HCT116 (cell line): ENCODE results near the gene MSRB3. TPM values are rescaled to one million over a fixed set of nuclear protein-coding genes. Genes with fewer than 3 reads are reported as not detected.

Source experiments
- ATAC-seq: fragments of 200-7000 bp; cut with Tn5 transposase; 2 replicates; pipeline ENCODE4 v1.9.1; 2020; ENCODE audit warnings: mild to moderate bottlenecking, moderate library complexity
- BruUV-seq: library from RNA; stranded (reverse); fragments of 400-500 nt; replicated peaks from 2 replicates; lab custom pipeline; 2021; lab: Mats Ljungman, UMichigan
- CTCF ChIA-PET: fragments of 300-600 bp; sonication (Branson Sonifier 250); formaldehyde crosslinking; loops from one replicate; lab custom pipeline; 2021; ENCODE audit warnings: antibody characterized with exemption; lab: Charles Lee
- POLR2A ChIA-PET: fragments of 300-600, 350-600 bp; sonication (Branson Sonifier 250); formaldehyde crosslinking; loops from one replicate; lab custom pipeline; 2021; ENCODE audit warnings: antibody characterized with exemption; lab: Charles Lee
- RAD21 ChIA-PET, 2 experiments: fragments of 300-600 bp; sonication (Branson Sonifier 250); formaldehyde crosslinking; loops; one replicate each; lab custom pipeline; 2023; ENCODE audit warnings: low total read pairs in 2 of 2; ENCODE audit not compliant: uncharacterized antibody in 2 of 2, unreplicated experiment in 2 of 2, low non-redundant PET in 1 of 2; lab: Charles Lee
- DNase-seq: peaks from one replicate; pipeline ENCODE4 v3.0.0-alpha.2; 2010; ENCODE audit warnings: low read depth, low spot score
- H2AFZ ChIP-seq: fragments of 200-600 bp; shearing (Covaris generic), sonication (generic); 2 replicates; pipeline ENCODE4 v1.6.1; 2017; ENCODE audit warnings: low read depth, mixed run types, mixed read lengths, antibody characterized with exemption, low read length; ENCODE audit not compliant: poor library complexity, severe bottlenecking
- H3K27ac ChIP-seq: 2 replicates; pipeline ENCODE4 v1.5.1; 2012; ENCODE audit warnings: low read depth, low read length
- H3K27me3 ChIP-seq: fragments of 200-600 bp; sonication (generic); 2 replicates; pipeline ENCODE4 v1.6.1; 2016; ENCODE audit warnings: mixed run types, low read length, mixed read lengths; ENCODE audit not compliant: insufficient read depth
- H3K36me3 ChIP-seq, 2 experiments: fragments of 200-500 bp in 1 of 2; fragments of 200-600 bp in 1 of 2; sonication (Bioruptor generic) in 1 of 2; sonication (generic) in 1 of 2; 2 replicates each; pipeline versions ENCODE4 v1.5.1 to v1.6.1; 2014 to 2016; ENCODE audit warnings: low read length in 2 of 2, inconsistent platforms in 1 of 2, mixed read lengths in 1 of 2, mixed run types in 1 of 2; ENCODE audit not compliant: insufficient read depth in 2 of 2, control insufficient read depth in 1 of 2
- H3K4me1 ChIP-seq, 2 experiments: fragments of 200-600 bp in 1 of 2; sonication (generic) in 1 of 2; 2 replicates each; pipeline versions ENCODE4 v1.5.1 to v1.6.1; 2012 to 2017; ENCODE audit warnings: low read length in 2 of 2, inconsistent platforms in 1 of 2, mild to moderate bottlenecking in 1 of 2, mixed read lengths in 1 of 2, mixed run types in 1 of 2, moderate library complexity in 1 of 2; ENCODE audit not compliant: insufficient read depth in 2 of 2, control insufficient read depth in 1 of 2
- H3K4me2 ChIP-seq: fragments of 200-600 bp; sonication (generic); 2 replicates; pipeline ENCODE4 v1.6.1; 2017; ENCODE audit warnings: mixed run types, low read length, mixed read lengths
- H3K4me3 ChIP-seq, 2 experiments: fragments of 200-600 bp in 1 of 2; sonication (generic) in 1 of 2; replicated peaks in 1 of 2; 2 replicates each; pipeline ENCODE4 v1.5.1; 2011 to 2016; ENCODE audit warnings: low read length in 2 of 2, control low read depth in 1 of 2, low read depth in 1 of 2, mild to moderate bottlenecking in 1 of 2, mixed read lengths in 1 of 2, mixed run types in 1 of 2
- H3K79me2 ChIP-seq: fragments of 200-600 bp; sonication (generic); 2 replicates; pipeline ENCODE4 v1.6.1; 2017; ENCODE audit warnings: mild to moderate bottlenecking, mixed run types, low read length, moderate library complexity, mixed read lengths; ENCODE audit not compliant: insufficient read depth
- H3K9ac ChIP-seq: fragments of 200-600 bp; sonication (generic); 2 replicates; pipeline ENCODE4 v1.6.1; 2016; ENCODE audit warnings: low read length, mixed read lengths
- H3K9me2 ChIP-seq: fragments of 200-600 bp; sonication (generic), shearing (Covaris generic); 2 replicates; pipeline ENCODE4 v1.6.1; 2017; ENCODE audit warnings: mixed run types, mild to moderate bottlenecking, moderate library complexity; ENCODE audit not compliant: insufficient read depth
- H3K9me3 ChIP-seq, 2 experiments: fragments of 200-500 bp in 1 of 2; fragments of 200-600 bp in 1 of 2; sonication (Bioruptor generic) in 1 of 2; sonication (generic) in 1 of 2; 2 replicates each; pipeline ENCODE4 v1.6.1; 2014 to 2017; ENCODE audit warnings: low read length in 2 of 2, mixed read lengths in 2 of 2, inconsistent platforms in 1 of 2, low read depth in 1 of 2, mild to moderate bottlenecking in 1 of 2, mixed run types in 1 of 2, moderate library complexity in 1 of 2; ENCODE audit not compliant: control insufficient read depth in 1 of 2, insufficient read depth in 1 of 2
- H4K20me1 ChIP-seq: fragments of 200-600 bp; sonication (generic), shearing (Covaris generic); 2 replicates; pipeline ENCODE4 v1.6.1; 2017; ENCODE audit warnings: mixed run types, mild to moderate bottlenecking, moderate library complexity; ENCODE audit not compliant: insufficient read depth
- CBX3 ChIP-seq: IDR thresholded peaks from 2 replicates; pipeline ENCODE4 v1.6.1; 2012; ENCODE audit warnings: low read depth
- EZH2 ChIP-seq: fragments of 200-600 bp; sonication (generic); IDR thresholded peaks from 2 replicates; pipeline ENCODE4 v1.6.1; 2017; ENCODE audit warnings: antibody characterized with exemption, mixed run types
- JUND ChIP-seq: IDR thresholded peaks from 2 replicates; pipeline ENCODE4 v1.6.1; 2012
- POLR2AphosphoS5 ChIP-seq: IDR thresholded peaks from 2 replicates; pipeline ENCODE4 v1.6.1; 2011; ENCODE audit warnings: mild to moderate bottlenecking, low read depth, low read length, moderate library complexity
- RAD21 ChIP-seq: IDR thresholded peaks from 2 replicates; pipeline ENCODE4 v1.6.1; 2012; ENCODE audit warnings: low read depth, mild to moderate bottlenecking
- SP1 ChIP-seq: IDR thresholded peaks from 2 replicates; pipeline ENCODE4 v1.6.1; 2012; ENCODE audit warnings: low read depth
- SRF ChIP-seq: IDR thresholded peaks from 2 replicates; pipeline ENCODE4 v1.6.1; 2012; ENCODE audit warnings: low read depth
- TCF7L2 ChIP-seq: IDR thresholded peaks from 2 replicates; pipeline ENCODE4 v1.7.0; 2011; ENCODE audit warnings: borderline replicate concordance, inconsistent platforms; ENCODE audit not compliant: insufficient read depth, insufficient read length; ENCODE audit errors: extremely low read depth
- ZNF274 ChIP-seq: fragments of 200-500 bp; sonication (Bioruptor generic); IDR thresholded peaks from 2 replicates; pipeline ENCODE4 v1.6.1; 2014; ENCODE audit warnings: mild to moderate bottlenecking, low read depth, low read length, inconsistent platforms
- intact Hi-C: fragments of 100-400 bp; cut with micrococcal nuclease; formaldehyde crosslinking; loops from 2 replicates; pipeline ENCODE4 v1.10.0; 2022
- total RNA-seq: library from RNA; stranded (reverse); gene quantifications from one replicate; pipeline ENCODE4 v1.2.1, GENCODE V29; 2021; ENCODE audit not compliant: unreplicated experiment
- TF ChIP-seq, protein P1 (sequence below): IDR thresholded peaks from 2 replicates; pipeline ENCODE4 v1.6.1; 2012
- TF ChIP-seq, protein P2 (sequence below): IDR thresholded peaks from 2 replicates; pipeline ENCODE4 v1.6.1; 2012; ENCODE audit warnings: low read depth

MSRB3 gene
- total RNA-seq, 1 experiment from 2014 or later, result 8.2 TPM

DNA sequence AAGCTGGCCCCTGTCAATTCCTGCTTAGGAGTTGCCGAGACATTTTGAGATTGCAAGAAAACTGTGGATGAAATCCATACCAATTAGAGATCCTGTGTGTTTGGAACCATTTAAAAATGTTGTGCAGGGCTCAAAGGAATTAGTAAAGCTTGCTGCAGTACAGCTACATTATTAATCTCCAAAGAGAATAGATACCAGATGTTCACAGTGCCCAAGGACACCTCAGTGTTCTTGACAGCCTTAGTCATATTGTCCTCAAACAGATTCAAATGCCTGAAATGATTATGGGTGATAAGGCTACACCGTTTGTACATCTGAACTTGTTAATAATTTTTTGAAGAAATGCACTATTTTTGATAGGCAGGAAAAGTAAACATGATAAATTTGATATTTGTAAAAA is 164.6 kb downstream of the MSRB3 start:
- peak overlapping the region; percentile 5; the same call in 1 of the 2 replicates for H3K27ac ChIP-seq
- ATAC-seq, result no peak
- H3K4me1 ChIP-seq, result peaks cover 0 to 52% of the 10 kb centered on the region in 2 experiments; a peak in 2 of 4 replicates
- TF ChIP-seq SP1 (no peak), JUND (no peak), SRF (no peak), RAD21 (no peak), EZH2 (no peak), CBX3 (no peak), ZNF274 (no peak), TCF7L2 (no peak), POLR2AphosphoS5 (no peak)
- TF ChIP-seq, protein P1, sequence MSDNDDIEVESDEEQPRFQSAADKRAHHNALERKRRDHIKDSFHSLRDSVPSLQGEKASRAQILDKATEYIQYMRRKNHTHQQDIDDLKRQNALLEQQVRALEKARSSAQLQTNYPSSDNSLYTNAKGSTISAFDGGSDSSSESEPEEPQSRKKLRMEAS, result no peak
- TF ChIP-seq, protein P2, sequence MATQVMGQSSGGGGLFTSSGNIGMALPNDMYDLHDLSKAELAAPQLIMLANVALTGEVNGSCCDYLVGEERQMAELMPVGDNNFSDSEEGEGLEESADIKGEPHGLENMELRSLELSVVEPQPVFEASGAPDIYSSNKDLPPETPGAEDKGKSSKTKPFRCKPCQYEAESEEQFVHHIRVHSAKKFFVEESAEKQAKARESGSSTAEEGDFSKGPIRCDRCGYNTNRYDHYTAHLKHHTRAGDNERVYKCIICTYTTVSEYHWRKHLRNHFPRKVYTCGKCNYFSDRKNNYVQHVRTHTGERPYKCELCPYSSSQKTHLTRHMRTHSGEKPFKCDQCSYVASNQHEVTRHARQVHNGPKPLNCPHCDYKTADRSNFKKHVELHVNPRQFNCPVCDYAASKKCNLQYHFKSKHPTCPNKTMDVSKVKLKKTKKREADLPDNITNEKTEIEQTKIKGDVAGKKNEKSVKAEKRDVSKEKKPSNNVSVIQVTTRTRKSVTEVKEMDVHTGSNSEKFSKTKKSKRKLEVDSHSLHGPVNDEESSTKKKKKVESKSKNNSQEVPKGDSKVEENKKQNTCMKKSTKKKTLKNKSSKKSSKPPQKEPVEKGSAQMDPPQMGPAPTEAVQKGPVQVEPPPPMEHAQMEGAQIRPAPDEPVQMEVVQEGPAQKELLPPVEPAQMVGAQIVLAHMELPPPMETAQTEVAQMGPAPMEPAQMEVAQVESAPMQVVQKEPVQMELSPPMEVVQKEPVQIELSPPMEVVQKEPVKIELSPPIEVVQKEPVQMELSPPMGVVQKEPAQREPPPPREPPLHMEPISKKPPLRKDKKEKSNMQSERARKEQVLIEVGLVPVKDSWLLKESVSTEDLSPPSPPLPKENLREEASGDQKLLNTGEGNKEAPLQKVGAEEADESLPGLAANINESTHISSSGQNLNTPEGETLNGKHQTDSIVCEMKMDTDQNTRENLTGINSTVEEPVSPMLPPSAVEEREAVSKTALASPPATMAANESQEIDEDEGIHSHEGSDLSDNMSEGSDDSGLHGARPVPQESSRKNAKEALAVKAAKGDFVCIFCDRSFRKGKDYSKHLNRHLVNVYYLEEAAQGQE, result no peak
- POLR2A ChIA-PET, result interaction anchor here (1.0 to 1.2 kb wide), 2 partner anchors 8 to 11 kb away, joined by 4 to 5 read pairs; no protein-coding TSS in a partner anchor
- H3K27me3 ChIP-seq, result no peaks in the 10 kb centered on the region
- H3K4me3 ChIP-seq, result no peak overlapping the region
- BruUV-seq, result no TSS peak
- H3K9me2 ChIP-seq, result no peaks in the 10 kb centered on the region; the same call in 1 of the 2 replicates
- RAD21 ChIA-PET, result no interaction called here
- intact Hi-C loops, result no loop called here
- no peak for DNase-seq
- no peak overlapping the region for H3K4me2 ChIP-seq
- H3K9ac ChIP-seq, result no peak overlapping the region
- H3K9me3 ChIP-seq, result no peaks in the 10 kb centered on the region; a peak in 2 of 4 replicates
- H3K79me2 ChIP-seq, result no peaks in the 10 kb centered on the region
- CTCF ChIA-PET, result no interaction called here
- no peaks in the 10 kb centered on the region; a peak in 1 of 4 replicates for H3K36me3 ChIP-seq
- H2AFZ ChIP-seq, result no peak overlapping the region
- H4K20me1 ChIP-seq, result no peaks in the 10 kb centered on the region
